ENCODE results near the gene ATP9B. TPM values are rescaled to one million over a fixed set of nuclear protein-coding genes. Genes with fewer than 3 reads are reported as not detected.

Gene ATP9B
- total RNA-seq, 2 experiments from 2014 or later, result 61.9 to 63.5 TPM

DNA sequence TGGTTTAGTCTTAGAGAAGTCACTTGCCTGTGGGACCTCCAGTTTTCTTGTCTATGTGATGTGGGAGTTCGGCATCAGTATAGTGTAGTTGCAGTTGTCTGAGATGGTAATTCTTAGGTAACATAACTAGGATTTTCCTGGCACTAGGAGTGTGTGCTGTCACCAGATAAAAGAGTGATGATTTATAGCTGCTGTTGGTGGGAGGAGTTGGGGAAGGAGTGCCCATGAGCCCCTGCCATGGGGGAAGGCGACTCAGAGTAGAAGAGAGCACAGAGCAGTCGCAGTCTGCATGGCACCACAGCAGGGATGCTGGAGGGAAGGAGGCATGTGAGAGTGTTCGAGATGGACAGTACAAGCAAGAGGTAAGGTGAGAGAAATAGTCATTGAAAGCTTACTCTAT lies 38.7 kb downstream of the ATP9B start:
- Mint-ChIP-seq H3K27me3 (no peaks in the 10 kb centered on the region), H3K9me3 (no peaks in the 10 kb centered on the region), H3K27ac (no peak overlapping the region), H3K36me3 (ENCODE audit: low read depth) (peaks cover 54% of the 10 kb centered on the region), H3K4me1 (ENCODE audit: low read depth) (peaks cover 48% of the 10 kb centered on the region), H3K4me3 (no peak overlapping the region)
- Histone ChIP-seq H3K27me3 (ENCODE audit: control insufficient read depth in 1 of 2, insufficient read depth in 2 of 2, low read length in 2 of 2) (no peaks in the 10 kb centered on the region), H3K27ac (ENCODE audit: low read depth in 1 of 2, low read length in 2 of 2) (no peak overlapping the region), H3K36me3 (ENCODE audit: insufficient read depth, low read length) (peaks cover 13% of the 10 kb centered on the region), H3K9me3 (ENCODE audit: control insufficient read depth in 1 of 2, insufficient read depth in 1 of 2, low read length in 2 of 2) (no peaks in the 10 kb centered on the region), H3K4me1 (ENCODE audit: insufficient read depth, low read length) (no peaks in the 10 kb centered on the region), H3K4me3 (ENCODE audit: low read length) (no peak overlapping the region)
- POLR2A ChIA-PET, result interaction anchor here (0.7 kb wide), 1 partner anchor 39 kb away, joined by 3 read pairs; the partner anchor contains the start of gene ATP9B
- CTCF ChIA-PET, result interaction anchor here (1.6 kb wide), 1 partner anchor 11 kb away, joined by 4 read pairs; no protein-coding TSS in a partner anchor
- no peak for ATAC-seq (ENCODE audit: poor library complexity)
- no peak for DNase-seq
- intact Hi-C loops (cut with DNase I, micrococcal nuclease), result no loop called here
- TF ChIP-seq, protein P1, sequence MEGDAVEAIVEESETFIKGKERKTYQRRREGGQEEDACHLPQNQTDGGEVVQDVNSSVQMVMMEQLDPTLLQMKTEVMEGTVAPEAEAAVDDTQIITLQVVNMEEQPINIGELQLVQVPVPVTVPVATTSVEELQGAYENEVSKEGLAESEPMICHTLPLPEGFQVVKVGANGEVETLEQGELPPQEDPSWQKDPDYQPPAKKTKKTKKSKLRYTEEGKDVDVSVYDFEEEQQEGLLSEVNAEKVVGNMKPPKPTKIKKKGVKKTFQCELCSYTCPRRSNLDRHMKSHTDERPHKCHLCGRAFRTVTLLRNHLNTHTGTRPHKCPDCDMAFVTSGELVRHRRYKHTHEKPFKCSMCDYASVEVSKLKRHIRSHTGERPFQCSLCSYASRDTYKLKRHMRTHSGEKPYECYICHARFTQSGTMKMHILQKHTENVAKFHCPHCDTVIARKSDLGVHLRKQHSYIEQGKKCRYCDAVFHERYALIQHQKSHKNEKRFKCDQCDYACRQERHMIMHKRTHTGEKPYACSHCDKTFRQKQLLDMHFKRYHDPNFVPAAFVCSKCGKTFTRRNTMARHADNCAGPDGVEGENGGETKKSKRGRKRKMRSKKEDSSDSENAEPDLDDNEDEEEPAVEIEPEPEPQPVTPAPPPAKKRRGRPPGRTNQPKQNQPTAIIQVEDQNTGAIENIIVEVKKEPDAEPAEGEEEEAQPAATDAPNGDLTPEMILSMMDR (IDR thresholded peaks at IDR 0.05), result no peak

DNA sequence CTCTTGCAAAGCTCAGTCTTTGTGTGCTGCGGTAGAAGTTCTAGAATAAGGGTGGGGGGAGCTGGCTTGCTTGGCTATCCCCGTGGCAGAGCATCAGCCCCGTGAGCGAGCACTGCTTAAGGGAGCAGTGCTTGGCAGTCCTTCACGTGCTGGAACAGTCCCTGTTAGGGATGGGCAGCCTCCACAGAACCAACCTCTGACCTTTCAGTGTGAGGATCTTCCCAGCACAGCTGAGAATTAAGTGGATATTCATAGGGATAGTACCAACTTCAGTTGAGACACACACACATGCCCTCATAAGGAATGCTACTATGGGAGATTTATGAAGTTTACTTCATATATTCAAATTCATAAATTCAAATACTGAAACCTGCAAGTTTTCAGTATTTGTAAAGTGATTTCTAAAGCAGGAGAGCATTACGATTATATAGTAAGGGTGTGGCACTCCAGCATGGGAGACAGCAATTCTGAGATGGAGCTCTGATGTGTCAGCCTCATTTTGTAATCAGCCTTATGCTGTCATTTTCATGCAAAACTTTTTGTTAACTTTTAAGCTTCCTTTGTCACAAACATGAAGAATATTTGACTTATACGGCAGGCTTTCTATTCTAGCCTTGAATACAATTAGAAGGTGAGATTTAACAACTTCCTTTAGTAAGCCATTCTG lies 39.5 kb downstream of the ATP9B start:
- DNase-seq (no peak), ATAC-seq (ENCODE audit: poor library complexity) (no peak)
- Mint-ChIP-seq H3K27me3 (no peaks in the 10 kb centered on the region), H3K27ac (no peak overlapping the region), H3K4me1 (ENCODE audit: low read depth) (peaks cover 40% of the 10 kb centered on the region), H3K9me3 (no peaks in the 10 kb centered on the region), H3K36me3 (ENCODE audit: low read depth) (peaks cover 54% of the 10 kb centered on the region), H3K4me3 (no peak overlapping the region)
- intact Hi-C loops (cut with DNase I, micrococcal nuclease), result no loop called here
- no peak overlapping the region for H3K4me3 ChIP-seq (ENCODE audit: low read length)
- no peaks in the 10 kb centered on the region for H3K4me1 ChIP-seq (ENCODE audit: insufficient read depth, low read length)
- no peak overlapping the region for H3K27ac ChIP-seq (ENCODE audit: low read depth in 1 of 2, low read length in 2 of 2)
- TF ChIP-seq, protein P1 (IDR thresholded peaks at IDR 0.05), result no peak
- ChIA-PET CTCF (interaction anchor here (1.6 kb wide), 1 partner anchor 12 kb away, joined by 4 read pairs; no protein-coding TSS in a partner anchor), POLR2A (no interaction called here)
- H3K9me3 ChIP-seq (ENCODE audit: control insufficient read depth in 1 of 2, insufficient read depth in 1 of 2, low read length in 2 of 2), result no peaks in the 10 kb centered on the region
- H3K36me3 ChIP-seq (ENCODE audit: insufficient read depth, low read length), result peaks cover 17% of the 10 kb centered on the region
- no peaks in the 10 kb centered on the region for H3K27me3 ChIP-seq (ENCODE audit: control insufficient read depth in 1 of 2, insufficient read depth in 2 of 2, low read length in 2 of 2)

DNA sequence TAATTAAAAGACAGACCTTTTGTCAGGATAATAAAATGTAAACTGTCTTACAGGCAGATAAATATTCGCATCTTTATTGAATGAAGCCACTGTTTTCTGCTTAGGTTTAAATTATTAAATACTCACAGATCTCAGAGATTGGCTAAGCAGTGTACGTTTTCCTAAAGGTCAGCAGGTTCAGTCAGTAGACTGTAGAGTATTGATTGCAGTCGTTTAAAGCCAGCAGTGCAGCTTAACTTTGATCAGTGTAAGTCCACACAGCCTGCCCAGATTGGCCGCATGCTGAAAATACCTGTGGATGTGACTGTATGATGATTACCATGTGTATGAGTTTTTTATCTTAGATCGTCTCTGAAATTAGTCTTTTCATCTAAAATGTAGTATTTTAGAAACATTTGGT lies 42.3 kb downstream of the ATP9B start:
- CTCF ChIA-PET, result no interaction called here
- H3K27me3 Mint-ChIP-seq, result no peaks in the 10 kb centered on the region
- no peaks in the 10 kb centered on the region for H3K27me3 ChIP-seq (ENCODE audit: control insufficient read depth in 1 of 2, insufficient read depth in 2 of 2, low read length in 2 of 2)
- H3K36me3 Mint-ChIP-seq (ENCODE audit: low read depth), result peaks cover 55% of the 10 kb centered on the region
- TF ChIP-seq, protein P1 (IDR thresholded peaks at IDR 0.05), result no peak
- ATAC-seq (ENCODE audit: poor library complexity) (no peak), DNase-seq (no peak)
- peaks cover 0 to 6% of the 10 kb centered on the region in 2 experiments for H3K9me3 ChIP-seq (ENCODE audit: control insufficient read depth in 1 of 2, insufficient read depth in 1 of 2, low read length in 2 of 2)
- intact Hi-C loops (cut with DNase I, micrococcal nuclease), result no loop called here
- H3K27ac Mint-ChIP-seq, result no peak overlapping the region
- H3K4me1 Mint-ChIP-seq (ENCODE audit: low read depth), result peaks cover 17% of the 10 kb centered on the region
- H3K4me3 ChIP-seq (ENCODE audit: low read length), result no peak overlapping the region
- no peak overlapping the region for H3K4me3 Mint-ChIP-seq
- H3K9me3 Mint-ChIP-seq, result no peaks in the 10 kb centered on the region
- POLR2A ChIA-PET, result interaction anchor here (0.7 kb wide), 1 partner anchor 62 kb away, joined by 3 read pairs; no protein-coding TSS in a partner anchor
- H3K4me1 ChIP-seq (ENCODE audit: insufficient read depth, low read length), result no peaks in the 10 kb centered on the region
- no peak overlapping the region for H3K27ac ChIP-seq (ENCODE audit: low read depth in 1 of 2, low read length in 2 of 2)
- peaks cover 24% of the 10 kb centered on the region for H3K36me3 ChIP-seq (ENCODE audit: insufficient read depth, low read length)

All from CD4-positive, alpha-beta T cell (primary cell).